ENCODE results near the gene ACTN3. TPM values are rescaled to one million over a fixed set of nuclear protein-coding genes. Genes with fewer than 3 reads are reported as not detected.

The ACTN3 gene
- total and polyA plus RNA-seq, 12 donors = 0.06 to 0.26 (median 0.13) TPM; not detected in 7

- no peaks in the 10 kb centered on the region for H3K27me3 ChIP-seq
- TF ChIP-seq, protein P1, sequence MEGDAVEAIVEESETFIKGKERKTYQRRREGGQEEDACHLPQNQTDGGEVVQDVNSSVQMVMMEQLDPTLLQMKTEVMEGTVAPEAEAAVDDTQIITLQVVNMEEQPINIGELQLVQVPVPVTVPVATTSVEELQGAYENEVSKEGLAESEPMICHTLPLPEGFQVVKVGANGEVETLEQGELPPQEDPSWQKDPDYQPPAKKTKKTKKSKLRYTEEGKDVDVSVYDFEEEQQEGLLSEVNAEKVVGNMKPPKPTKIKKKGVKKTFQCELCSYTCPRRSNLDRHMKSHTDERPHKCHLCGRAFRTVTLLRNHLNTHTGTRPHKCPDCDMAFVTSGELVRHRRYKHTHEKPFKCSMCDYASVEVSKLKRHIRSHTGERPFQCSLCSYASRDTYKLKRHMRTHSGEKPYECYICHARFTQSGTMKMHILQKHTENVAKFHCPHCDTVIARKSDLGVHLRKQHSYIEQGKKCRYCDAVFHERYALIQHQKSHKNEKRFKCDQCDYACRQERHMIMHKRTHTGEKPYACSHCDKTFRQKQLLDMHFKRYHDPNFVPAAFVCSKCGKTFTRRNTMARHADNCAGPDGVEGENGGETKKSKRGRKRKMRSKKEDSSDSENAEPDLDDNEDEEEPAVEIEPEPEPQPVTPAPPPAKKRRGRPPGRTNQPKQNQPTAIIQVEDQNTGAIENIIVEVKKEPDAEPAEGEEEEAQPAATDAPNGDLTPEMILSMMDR (IDR thresholded peaks at IDR 0.05) = no peak
- TF ChIP-seq POLR2A (IDR thresholded peaks at IDR 0.05) = no peak
- H3K4me3 ChIP-seq = no peak overlapping the region
- peaks cover 22 to 23% of the 10 kb centered on the region in 2 donors for H3K4me1 ChIP-seq (replicated peaks in 1 of 2)
- intact Hi-C loops (cut with DNase I) = no loop called here
- no peaks in the 10 kb centered on the region for H3K36me3 ChIP-seq (replicated peaks in 1 of 2)
- WGBS, 4 donors = 94 to 97% (median 97%) methylated on average over 7 of the region's 7 CpGs
- H3K27ac ChIP-seq = no peak overlapping the region
- no peak for DNase-seq
- H3K9me3 ChIP-seq (replicated peaks in 1 of 3) = no peaks in the 10 kb centered on the region
Measured at GRCh38 chr11:66589996-66590675, 43.4 kb downstream of the ACTN3 start.

- H3K9me3 ChIP-seq (replicated peaks in 1 of 3) = no peaks in the 10 kb centered on the region
- intact Hi-C loops (cut with DNase I) = no loop called here
- H3K4me1 ChIP-seq (replicated peaks in 1 of 2) = peaks cover 22 to 30% of the 10 kb centered on the region in 2 donors
- WGBS, 4 donors = 78 to 90% (median 85%) methylated on average over 2 of the region's 2 CpGs
- no peaks in the 10 kb centered on the region for H3K36me3 ChIP-seq (replicated peaks in 1 of 2)
- H3K27me3 ChIP-seq = no peaks in the 10 kb centered on the region
- no peak overlapping the region for H3K27ac ChIP-seq
- DNase-seq = no peak
- no peak for TF ChIP-seq POLR2A (IDR thresholded peaks at IDR 0.05)
- TF ChIP-seq, protein P1 (IDR thresholded peaks at IDR 0.05) = no peak
- H3K4me3 ChIP-seq = no peak overlapping the region
Measured at GRCh38 chr11:66591175-66591574, 44.5 kb downstream of the ACTN3 start.

GRCh38 chr11:66592457-66593302, 46.0 kb downstream of the ACTN3 start, which contains the start of the genes CCDC87 and CCS:
Gene CCDC87, minus strand, starts transcription at chr11:66593063. Its CDS starts 48 bp downstream, at chr11:66593015.
Gene CCS, plus strand, starts transcription at chr11:66593185. Its CDS starts 77 bp downstream, at chr11:66593262.
- DNase-seq = peak; percentile 97 to 99 (median 98)
- Histone ChIP-seq H3K36me3 (replicated peaks in 1 of 2) (no peaks in the 10 kb centered on the region), H3K9me3 (replicated peaks in 1 of 3) (no peaks in the 10 kb centered on the region), H3K27me3 (no peaks in the 10 kb centered on the region), H3K27ac (peak within 1 kb of the TSS; percentile 52 to 90 (median 66)), H3K4me3 (peak within 1 kb of the TSS; percentile 12 to 77 (median 54)), H3K4me1 (replicated peaks in 1 of 2) (peaks cover 22 to 30% of the 10 kb centered on the region in 2 donors)
- intact Hi-C loops (cut with DNase I) = no loop called here
- TF ChIP-seq POLR2A (IDR thresholded peaks at IDR 0.05) = peak; percentile 76 to 91
- TF ChIP-seq, protein P1 (IDR thresholded peaks at IDR 0.05) = peak; percentile 53 to 90 (median 86)
- 10 to 14% (median 12%) methylated on average over 21 to 68 of the region's 68 CpGs for WGBS, 4 donors

- 9 to 14% (median 11%) methylated on average over 11 to 12 of the region's 12 CpGs for WGBS, 4 donors
- DNase-seq = no peak
- intact Hi-C loops (cut with DNase I) = no loop called here
- Histone ChIP-seq H3K27me3 (no peaks in the 10 kb centered on the region), H3K36me3 (replicated peaks in 1 of 2) (no peaks in the 10 kb centered on the region), H3K9me3 (replicated peaks in 1 of 3) (no peaks in the 10 kb centered on the region), H3K27ac (peak overlapping the region in 4 of 5 donors; percentile 60 to 90 (median 75)), H3K4me1 (replicated peaks in 1 of 2) (peaks cover 22 to 30% of the 10 kb centered on the region in 2 donors), H3K4me3 (peak overlapping the region; percentile 12 to 77 (median 54))
- TF ChIP-seq POLR2A (IDR thresholded peaks at IDR 0.05) = no peak
Measured at GRCh38 chr11:66593303-66593635, 46.6 kb downstream of the ACTN3 start.
